GM23338 (cell line): Measurements from ENCODE around the gene PTRH1. TPM values are rescaled to one million over a fixed set of nuclear protein-coding genes. Genes with fewer than 3 reads are reported as not detected.

Source experiments
- ATAC-seq: fragments of 200-7000 bp; cut with Tn5 transposase; 3 replicates; pipeline ENCODE4 v1.9.1; 2020
- DNase-seq: peaks from one replicate; pipeline ENCODE4 v3.0.0-alpha.2; 2015; ENCODE audit warnings: low spot score
- H2AFZ ChIP-seq: fragments of 200-600 bp; sonication (generic); 2 replicates; pipeline ENCODE4 v1.8.0; 2016; ENCODE audit warnings: antibody characterized with exemption, mild to moderate bottlenecking, moderate library complexity
- H3F3A ChIP-seq: fragments of 200-600 bp; sonication (generic); replicated peaks from 2 replicates; pipeline ENCODE4 v1.8.0; 2017; ENCODE audit warnings: antibody characterized with exemption, mixed run types, low read depth
- H3K27ac ChIP-seq: fragments of 200-600 bp; sonication (generic); 2 replicates; pipeline ENCODE4 v1.6.1; 2016; ENCODE audit warnings: low read depth
- H3K27me3 ChIP-seq: fragments of 200-600 bp; sonication (generic); 2 replicates; pipeline ENCODE4 v1.8.0; 2016; ENCODE audit warnings: mild to moderate bottlenecking, mixed run types, moderate library complexity; ENCODE audit not compliant: insufficient read depth
- H3K36me3 ChIP-seq: fragments of 200-600 bp; sonication (generic); 2 replicates; pipeline ENCODE4 v1.8.0; 2016; ENCODE audit warnings: mild to moderate bottlenecking; ENCODE audit not compliant: insufficient read depth
- H3K4me1 ChIP-seq: fragments of 200-600 bp; sonication (generic); 2 replicates; pipeline ENCODE4 v1.8.0; 2016; ENCODE audit warnings: mild to moderate bottlenecking, moderate library complexity; ENCODE audit not compliant: insufficient read depth
- H3K4me2 ChIP-seq: fragments of 200-600 bp; sonication (generic); 2 replicates; pipeline ENCODE4 v1.7.1; 2017; ENCODE audit warnings: mixed run types
- H3K4me3 ChIP-seq: fragments of 200-600 bp; sonication (generic); 2 replicates; pipeline ENCODE4 v1.6.1; 2016; ENCODE audit warnings: mixed run types
- H3K79me2 ChIP-seq: fragments of 200-600 bp; sonication (generic); replicated peaks from 2 replicates; pipeline ENCODE4 v1.8.0; 2017; ENCODE audit warnings: mild to moderate bottlenecking; ENCODE audit not compliant: insufficient read depth
- H3K9me2 ChIP-seq: fragments of 200-600 bp; sonication (generic); 2 replicates; pipeline ENCODE4 v1.8.0; 2017; ENCODE audit not compliant: insufficient read depth
- H4K20me1 ChIP-seq: fragments of 200-600 bp; sonication (generic); replicated peaks from 2 replicates; pipeline ENCODE4 v1.8.0; 2017; ENCODE audit warnings: mild to moderate bottlenecking; ENCODE audit not compliant: insufficient read depth
- H3K27ac Mint-ChIP-seq: 2 replicates; pipeline ENCODE4 v1.8.0; 2020; ENCODE audit warnings: inconsistent platforms, mild to moderate bottlenecking, moderate library complexity, mixed read lengths
- H3K27me3 Mint-ChIP-seq: 3 replicates; pipeline ENCODE4 v1.8.0; 2022; ENCODE audit warnings: low read depth, mild to moderate bottlenecking, moderate library complexity, mixed read lengths, inconsistent platforms; ENCODE audit not compliant: insufficient read depth, poor library complexity
- H3K36me3 Mint-ChIP-seq: 3 replicates; pipeline ENCODE4 v1.8.0; 2021; ENCODE audit warnings: low read depth, mild to moderate bottlenecking, inconsistent platforms, moderate library complexity, mixed read lengths
- H3K4me1 Mint-ChIP-seq: 3 replicates; pipeline ENCODE4 v1.8.0; 2020; ENCODE audit warnings: mild to moderate bottlenecking, inconsistent platforms, mixed read lengths
- H3K4me3 Mint-ChIP-seq: 3 replicates; pipeline ENCODE4 v1.8.0; 2021; ENCODE audit warnings: moderate library complexity, mild to moderate bottlenecking, inconsistent platforms, mixed read lengths
- H3K9me3 Mint-ChIP-seq: 3 replicates; pipeline ENCODE4 v1.8.0; 2020; ENCODE audit warnings: moderate library complexity, mild to moderate bottlenecking, inconsistent platforms, mixed read lengths
- CREB1 ChIP-seq: fragments of 250-450 bp; sonication (Bioruptor Pico); IDR thresholded peaks from 2 replicates; pipeline ENCODE4 v1.5.0; 2020; ENCODE audit warnings: low read depth, mild to moderate bottlenecking, moderate library complexity
- EZH2 ChIP-seq: fragments of 200-600 bp; sonication (generic); IDR thresholded peaks from one replicate; pipeline ENCODE4 v1.8.0; 2017; ENCODE audit warnings: antibody characterized with exemption, mild to moderate bottlenecking, low read depth; ENCODE audit not compliant: unreplicated experiment
- EZH2phosphoT487 ChIP-seq: fragments of 200-600 bp; sonication (generic); IDR thresholded peaks from one replicate; pipeline ENCODE4 v1.8.1; 2018; ENCODE audit warnings: antibody characterized with exemption; ENCODE audit not compliant: unreplicated experiment
- JUNB ChIP-seq: IDR thresholded peaks from one replicate; pipeline ENCODE4 v1.6.1; 2016; ENCODE audit warnings: antibody characterized with exemption; ENCODE audit not compliant: unreplicated experiment
- NANOG ChIP-seq: IDR thresholded peaks from 2 replicates; pipeline ENCODE4 v1.6.1; 2016; ENCODE audit warnings: antibody characterized with exemption, borderline replicate concordance
- POLR2AphosphoS5 ChIP-seq: IDR thresholded peaks from 2 replicates; pipeline ENCODE4 v1.6.1; 2016; ENCODE audit warnings: antibody characterized with exemption, low read depth
- STAT1 ChIP-seq: IDR thresholded peaks from one replicate; pipeline ENCODE4 v1.6.1; 2016; ENCODE audit warnings: antibody characterized with exemption; ENCODE audit not compliant: unreplicated experiment
- ZNF114 ChIP-seq: fragments of 250-450 bp; sonication (Bioruptor Pico); IDR thresholded peaks from 2 replicates; pipeline ENCODE4 v1.5.0; 2020; ENCODE audit warnings: mild to moderate bottlenecking, moderate library complexity
- ZNF331 ChIP-seq: fragments of 250-450 bp; sonication (Bioruptor Pico); IDR thresholded peaks from 2 replicates; pipeline ENCODE4 v1.5.0; 2020; ENCODE audit warnings: low read depth, mild to moderate bottlenecking, moderate library complexity
- polyA plus RNA-seq: library from polyadenylated mRNA; unstranded; fragments of >200 nt; fragmentation: Nextera tagmentation; extraction: Ambion mirVana; gene quantifications from 2 replicates; pipeline ENCODE4 v1.2.1, GENCODE V29; 2016
- total RNA-seq: library from RNA; depleted of rRNA; stranded (reverse); fragments of >200 nt; shearing (Covaris generic); gene quantifications from 2 replicates; pipeline ENCODE4 v1.2.3, GENCODE V29; 2014
- TF ChIP-seq, protein P1 (sequence below), 2 experiments: fragments of 200-600 bp in 1 of 2; sonication (generic) in 1 of 2; conservative IDR thresholded peaks; 2 replicates each; pipeline versions ENCODE4 v1.5.1 to v1.6.1; 2016 to 2017; ENCODE audit warnings: antibody characterized with exemption in 2 of 2, low read depth in 2 of 2, mild to moderate bottlenecking in 2 of 2, moderate library complexity in 1 of 2
- TF ChIP-seq, protein P2 (sequence below): IDR thresholded peaks from one replicate; pipeline ENCODE4 v1.6.1; 2018; ENCODE audit warnings: antibody characterized with exemption; ENCODE audit not compliant: unreplicated experiment
- TF ChIP-seq, protein P3 (sequence below): fragments of 250-450 bp; sonication (Bioruptor Pico); IDR thresholded peaks from 2 replicates; pipeline ENCODE4 v1.5.0; 2020; ENCODE audit warnings: mild to moderate bottlenecking, moderate library complexity
- TF ChIP-seq, protein P4 (sequence below): IDR thresholded peaks from 2 replicates; pipeline ENCODE4 v1.6.1; 2016; ENCODE audit warnings: antibody characterized with exemption

The PTRH1 gene
- total and polyA plus RNA-seq, 2 experiments from 2014 or later: 15.1 to 18.6 TPM

DNA sequence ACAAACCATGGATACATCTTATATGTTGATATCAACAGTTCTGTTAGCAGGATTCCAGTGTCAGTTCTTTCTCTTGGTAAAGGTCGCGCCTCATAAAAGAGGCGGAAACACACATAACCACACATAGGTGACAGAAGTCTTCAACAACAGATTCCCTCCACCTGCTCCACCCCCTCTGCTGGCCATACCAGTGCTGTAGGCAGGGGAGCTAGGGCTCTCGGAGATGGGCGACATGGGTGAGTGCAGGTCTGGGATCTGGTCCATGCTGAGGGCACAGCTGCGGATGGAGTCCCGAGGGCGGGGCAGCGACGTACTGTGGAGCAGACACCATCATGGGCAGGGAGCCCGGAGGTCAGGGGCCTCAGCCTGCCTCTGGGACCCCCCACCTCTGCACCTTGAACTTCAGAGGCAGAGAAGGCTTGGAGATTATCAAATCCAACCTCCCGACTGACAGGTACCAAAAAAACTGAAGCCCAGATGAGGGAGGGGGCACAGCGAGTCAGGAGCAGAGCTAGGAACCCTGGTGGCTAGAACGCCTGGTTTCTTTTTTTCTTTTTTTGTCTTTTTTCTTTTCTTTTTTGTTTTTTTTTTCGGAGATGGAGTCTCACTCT, 31.6 kb upstream of the PTRH1 start:
- no peaks in the 10 kb centered on the region for H3K9me3 Mint-ChIP-seq
- no peak for DNase-seq
- no peak for ATAC-seq
- Histone ChIP-seq H3K9me2 (no peaks in the 10 kb centered on the region), H3K27me3 (no peaks in the 10 kb centered on the region), H3K4me3 (no peak overlapping the region), H3K36me3 (no peaks in the 10 kb centered on the region), H3K27ac (no peak overlapping the region), H3K79me2 (no peaks in the 10 kb centered on the region), H3K4me2 (no peak overlapping the region), H4K20me1 (peaks cover 16% of the 10 kb centered on the region), H3K4me1 (no peaks in the 10 kb centered on the region), H2AFZ (no peak overlapping the region), H3F3A (0 out of 2 replicates have a peak, but pooled peaks cover 6% of the 10 kb centered on the region)
- peaks cover 9% of the 10 kb centered on the region for H3K27me3 Mint-ChIP-seq
- H3K27ac Mint-ChIP-seq: no peak overlapping the region
- H3K4me1 Mint-ChIP-seq: peaks cover 2% of the 10 kb centered on the region; the same call in 2 of the 3 replicates
- TF ChIP-seq, protein P1, sequence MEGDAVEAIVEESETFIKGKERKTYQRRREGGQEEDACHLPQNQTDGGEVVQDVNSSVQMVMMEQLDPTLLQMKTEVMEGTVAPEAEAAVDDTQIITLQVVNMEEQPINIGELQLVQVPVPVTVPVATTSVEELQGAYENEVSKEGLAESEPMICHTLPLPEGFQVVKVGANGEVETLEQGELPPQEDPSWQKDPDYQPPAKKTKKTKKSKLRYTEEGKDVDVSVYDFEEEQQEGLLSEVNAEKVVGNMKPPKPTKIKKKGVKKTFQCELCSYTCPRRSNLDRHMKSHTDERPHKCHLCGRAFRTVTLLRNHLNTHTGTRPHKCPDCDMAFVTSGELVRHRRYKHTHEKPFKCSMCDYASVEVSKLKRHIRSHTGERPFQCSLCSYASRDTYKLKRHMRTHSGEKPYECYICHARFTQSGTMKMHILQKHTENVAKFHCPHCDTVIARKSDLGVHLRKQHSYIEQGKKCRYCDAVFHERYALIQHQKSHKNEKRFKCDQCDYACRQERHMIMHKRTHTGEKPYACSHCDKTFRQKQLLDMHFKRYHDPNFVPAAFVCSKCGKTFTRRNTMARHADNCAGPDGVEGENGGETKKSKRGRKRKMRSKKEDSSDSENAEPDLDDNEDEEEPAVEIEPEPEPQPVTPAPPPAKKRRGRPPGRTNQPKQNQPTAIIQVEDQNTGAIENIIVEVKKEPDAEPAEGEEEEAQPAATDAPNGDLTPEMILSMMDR (conservative IDR thresholded peaks at IDR 0.05; ENCODE audit: low read depth in 2 of 2): no peak; a peak in 1 of 4 replicates
- no peak for TF ChIP-seq EZH2
- no peak for TF ChIP-seq CREB1
- TF ChIP-seq, protein P2, sequence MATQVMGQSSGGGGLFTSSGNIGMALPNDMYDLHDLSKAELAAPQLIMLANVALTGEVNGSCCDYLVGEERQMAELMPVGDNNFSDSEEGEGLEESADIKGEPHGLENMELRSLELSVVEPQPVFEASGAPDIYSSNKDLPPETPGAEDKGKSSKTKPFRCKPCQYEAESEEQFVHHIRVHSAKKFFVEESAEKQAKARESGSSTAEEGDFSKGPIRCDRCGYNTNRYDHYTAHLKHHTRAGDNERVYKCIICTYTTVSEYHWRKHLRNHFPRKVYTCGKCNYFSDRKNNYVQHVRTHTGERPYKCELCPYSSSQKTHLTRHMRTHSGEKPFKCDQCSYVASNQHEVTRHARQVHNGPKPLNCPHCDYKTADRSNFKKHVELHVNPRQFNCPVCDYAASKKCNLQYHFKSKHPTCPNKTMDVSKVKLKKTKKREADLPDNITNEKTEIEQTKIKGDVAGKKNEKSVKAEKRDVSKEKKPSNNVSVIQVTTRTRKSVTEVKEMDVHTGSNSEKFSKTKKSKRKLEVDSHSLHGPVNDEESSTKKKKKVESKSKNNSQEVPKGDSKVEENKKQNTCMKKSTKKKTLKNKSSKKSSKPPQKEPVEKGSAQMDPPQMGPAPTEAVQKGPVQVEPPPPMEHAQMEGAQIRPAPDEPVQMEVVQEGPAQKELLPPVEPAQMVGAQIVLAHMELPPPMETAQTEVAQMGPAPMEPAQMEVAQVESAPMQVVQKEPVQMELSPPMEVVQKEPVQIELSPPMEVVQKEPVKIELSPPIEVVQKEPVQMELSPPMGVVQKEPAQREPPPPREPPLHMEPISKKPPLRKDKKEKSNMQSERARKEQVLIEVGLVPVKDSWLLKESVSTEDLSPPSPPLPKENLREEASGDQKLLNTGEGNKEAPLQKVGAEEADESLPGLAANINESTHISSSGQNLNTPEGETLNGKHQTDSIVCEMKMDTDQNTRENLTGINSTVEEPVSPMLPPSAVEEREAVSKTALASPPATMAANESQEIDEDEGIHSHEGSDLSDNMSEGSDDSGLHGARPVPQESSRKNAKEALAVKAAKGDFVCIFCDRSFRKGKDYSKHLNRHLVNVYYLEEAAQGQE: no peak
- no peak for TF ChIP-seq EZH2phosphoT487
- TF ChIP-seq, protein P3, sequence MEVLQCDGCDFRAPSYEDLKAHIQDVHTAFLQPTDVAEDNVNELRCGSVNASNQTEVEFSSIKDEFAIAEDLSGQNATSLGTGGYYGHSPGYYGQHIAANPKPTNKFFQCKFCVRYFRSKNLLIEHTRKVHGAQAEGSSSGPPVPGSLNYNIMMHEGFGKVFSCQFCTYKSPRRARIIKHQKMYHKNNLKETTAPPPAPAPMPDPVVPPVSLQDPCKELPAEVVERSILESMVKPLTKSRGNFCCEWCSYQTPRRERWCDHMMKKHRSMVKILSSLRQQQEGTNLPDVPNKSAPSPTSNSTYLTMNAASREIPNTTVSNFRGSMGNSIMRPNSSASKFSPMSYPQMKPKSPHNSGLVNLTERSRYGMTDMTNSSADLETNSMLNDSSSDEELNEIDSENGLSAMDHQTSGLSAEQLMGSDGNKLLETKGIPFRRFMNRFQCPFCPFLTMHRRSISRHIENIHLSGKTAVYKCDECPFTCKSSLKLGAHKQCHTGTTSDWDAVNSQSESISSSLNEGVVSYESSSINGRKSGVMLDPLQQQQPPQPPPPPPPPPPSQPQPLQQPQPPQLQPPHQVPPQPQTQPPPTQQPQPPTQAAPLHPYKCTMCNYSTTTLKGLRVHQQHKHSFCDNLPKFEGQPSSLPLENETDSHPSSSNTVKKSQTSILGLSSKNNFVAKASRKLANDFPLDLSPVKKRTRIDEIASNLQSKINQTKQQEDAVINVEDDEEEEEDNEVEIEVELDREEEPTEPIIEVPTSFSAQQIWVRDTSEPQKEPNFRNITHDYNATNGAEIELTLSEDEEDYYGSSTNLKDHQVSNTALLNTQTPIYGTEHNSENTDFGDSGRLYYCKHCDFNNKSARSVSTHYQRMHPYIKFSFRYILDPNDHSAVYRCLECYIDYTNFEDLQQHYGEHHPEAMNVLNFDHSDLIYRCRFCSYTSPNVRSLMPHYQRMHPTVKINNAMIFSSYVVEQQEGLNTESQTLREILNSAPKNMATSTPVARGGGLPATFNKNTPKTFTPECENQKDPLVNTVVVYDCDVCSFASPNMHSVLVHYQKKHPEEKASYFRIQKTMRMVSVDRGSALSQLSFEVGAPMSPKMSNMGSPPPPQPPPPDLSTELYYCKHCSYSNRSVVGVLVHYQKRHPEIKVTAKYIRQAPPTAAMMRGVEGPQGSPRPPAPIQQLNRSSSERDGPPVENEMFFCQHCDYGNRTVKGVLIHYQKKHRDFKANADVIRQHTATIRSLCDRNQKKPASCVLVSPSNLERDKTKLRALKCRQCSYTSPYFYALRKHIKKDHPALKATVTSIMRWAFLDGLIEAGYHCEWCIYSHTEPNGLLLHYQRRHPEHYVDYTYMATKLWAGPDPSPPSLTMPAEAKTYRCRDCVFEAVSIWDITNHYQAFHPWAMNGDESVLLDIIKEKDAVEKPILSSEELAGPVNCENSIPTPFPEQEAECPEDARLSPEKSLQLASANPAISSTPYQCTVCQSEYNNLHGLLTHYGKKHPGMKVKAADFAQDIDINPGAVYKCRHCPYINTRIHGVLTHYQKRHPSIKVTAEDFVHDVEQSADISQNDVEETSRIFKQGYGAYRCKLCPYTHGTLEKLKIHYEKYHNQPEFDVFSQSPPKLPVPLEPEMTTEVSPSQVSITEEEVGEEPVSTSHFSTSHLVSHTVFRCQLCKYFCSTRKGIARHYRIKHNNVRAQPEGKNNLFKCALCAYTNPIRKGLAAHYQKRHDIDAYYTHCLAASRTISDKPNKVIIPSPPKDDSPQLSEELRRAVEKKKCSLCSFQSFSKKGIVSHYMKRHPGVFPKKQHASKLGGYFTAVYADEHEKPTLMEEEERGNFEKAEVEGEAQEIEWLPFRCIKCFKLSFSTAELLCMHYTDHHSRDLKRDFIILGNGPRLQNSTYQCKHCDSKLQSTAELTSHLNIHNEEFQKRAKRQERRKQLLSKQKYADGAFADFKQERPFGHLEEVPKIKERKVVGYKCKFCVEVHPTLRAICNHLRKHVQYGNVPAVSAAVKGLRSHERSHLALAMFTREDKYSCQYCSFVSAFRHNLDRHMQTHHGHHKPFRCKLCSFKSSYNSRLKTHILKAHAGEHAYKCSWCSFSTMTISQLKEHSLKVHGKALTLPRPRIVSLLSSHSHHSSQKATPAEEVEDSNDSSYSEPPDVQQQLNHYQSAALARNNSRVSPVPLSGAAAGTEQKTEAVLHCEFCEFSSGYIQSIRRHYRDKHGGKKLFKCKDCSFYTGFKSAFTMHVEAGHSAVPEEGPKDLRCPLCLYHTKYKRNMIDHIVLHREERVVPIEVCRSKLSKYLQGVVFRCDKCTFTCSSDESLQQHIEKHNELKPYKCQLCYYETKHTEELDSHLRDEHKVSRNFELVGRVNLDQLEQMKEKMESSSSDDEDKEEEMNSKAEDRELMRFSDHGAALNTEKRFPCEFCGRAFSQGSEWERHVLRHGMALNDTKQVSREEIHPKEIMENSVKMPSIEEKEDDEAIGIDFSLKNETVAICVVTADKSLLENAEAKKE (CRISPR knock-in tag): no peak
- no peak for TF ChIP-seq ZNF331 (CRISPR knock-in tag)
- no peak for TF ChIP-seq JUNB
- TF ChIP-seq, protein P4, sequence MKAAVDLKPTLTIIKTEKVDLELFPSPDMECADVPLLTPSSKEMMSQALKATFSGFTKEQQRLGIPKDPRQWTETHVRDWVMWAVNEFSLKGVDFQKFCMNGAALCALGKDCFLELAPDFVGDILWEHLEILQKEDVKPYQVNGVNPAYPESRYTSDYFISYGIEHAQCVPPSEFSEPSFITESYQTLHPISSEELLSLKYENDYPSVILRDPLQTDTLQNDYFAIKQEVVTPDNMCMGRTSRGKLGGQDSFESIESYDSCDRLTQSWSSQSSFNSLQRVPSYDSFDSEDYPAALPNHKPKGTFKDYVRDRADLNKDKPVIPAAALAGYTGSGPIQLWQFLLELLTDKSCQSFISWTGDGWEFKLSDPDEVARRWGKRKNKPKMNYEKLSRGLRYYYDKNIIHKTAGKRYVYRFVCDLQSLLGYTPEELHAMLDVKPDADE: no peak
- no peak for TF ChIP-seq POLR2AphosphoS5
- TF ChIP-seq STAT1: no peak
- no peak for TF ChIP-seq NANOG
- TF ChIP-seq ZNF114 (CRISPR knock-in tag): no peak
- no peak overlapping the region; the same call in 2 of the 3 replicates for H3K4me3 Mint-ChIP-seq
- no peaks in the 10 kb centered on the region; the same call in 2 of the 3 replicates for H3K36me3 Mint-ChIP-seq
